ENCODE data around the gene TOR4A. TPM values are rescaled to one million over a fixed set of nuclear protein-coding genes. Genes with fewer than 3 reads are reported as not detected.

Gene TOR4A
- total RNA-seq, 2 donors from 2014 or later = 59.3 to 60.8 TPM

Other genes with a start within 250 kb of the TOR4A start
- gene ABCA2, start 249.5 kb upstream of the TOR4A start, total RNA-seq = 10 to 100 TPM; 55.5 to 56.0 TPM
- not detected for gene FUT7, start 245.6 kb upstream of the TOR4A start, total RNA-seq
- gene NPDC1, start 231.5 kb upstream of the TOR4A start, total RNA-seq = 100 to 1,000 TPM; 170 to 204 TPM
- 10 to 100 TPM; 25.0 to 26.3 TPM for gene ENTPD2, start 223.7 kb upstream of the TOR4A start, total RNA-seq
- 10 to 100 TPM; 10.3 to 16.8 TPM for gene SAPCD2, start 207.2 kb upstream of the TOR4A start, total RNA-seq
- 10 to 100 TPM; 13.0 to 18.2 TPM for gene UAP1L1, start 200.2 kb upstream of the TOR4A start, total RNA-seq
- gene MAN1B1, start 190.7 kb upstream of the TOR4A start, total RNA-seq = 10 to 100 TPM; 50.0 to 53.5 TPM
- 10 to 100 TPM; 53.1 to 66.0 TPM for gene DPP7, start 163.0 kb upstream of the TOR4A start, total RNA-seq
- gene GRIN1, start 138.6 kb upstream of the TOR4A start, total RNA-seq = under 1 TPM; 0.46 to 0.47 TPM
- 10 to 100 TPM; 70.0 to 95.7 TPM for gene LRRC26, start 107.7 kb upstream of the TOR4A start, total RNA-seq
- under 1 TPM; 0.67 to 0.70 TPM for gene TMEM210, start 105.7 kb upstream of the TOR4A start, total RNA-seq
- 10 to 100 TPM; 50.6 to 64.1 TPM for gene ANAPC2, start 89.2 kb upstream of the TOR4A start, total RNA-seq
- gene SSNA1, start 89.0 kb upstream of the TOR4A start, total RNA-seq = 10 to 100 TPM; 56.7 to 68.8 TPM
- 100 to 1,000 TPM; 134 to 154 TPM for gene TPRN, start 77.0 kb upstream of the TOR4A start, total RNA-seq
- 10 to 100 TPM; 36.2 to 40.0 TPM for gene TMEM203, start 72.1 kb upstream of the TOR4A start, total RNA-seq
- 10 to 100 TPM; 12.1 to 18.8 TPM for gene NDOR1, start 72.0 kb upstream of the TOR4A start, total RNA-seq
- 1 to 10 TPM; 5.1 to 9.7 TPM for gene RNF208, start 55.5 kb upstream of the TOR4A start, total RNA-seq
- under 1 TPM; 0.43 to 0.47 TPM for gene CYSRT1, start 52.6 kb upstream of the TOR4A start, total RNA-seq
- gene RNF224, start 50.2 kb upstream of the TOR4A start, total RNA-seq = not detected
- not detected for gene SLC34A3, start 46.8 kb upstream of the TOR4A start, total RNA-seq
- 100 to 1,000 TPM; 353 to 486 TPM for gene TUBB4B, start 36.4 kb upstream of the TOR4A start, total RNA-seq
- gene STPG3, start 26.4 kb upstream of the TOR4A start, total RNA-seq = not detected
- gene NELFB, start 22.4 kb upstream of the TOR4A start, total RNA-seq = 10 to 100 TPM; 61.6 to 70.3 TPM
- 100 to 1,000 TPM; 163 to 181 TPM for gene NRARP, start 24.5 kb downstream of the TOR4A start, total RNA-seq
- 10 to 100 TPM; 44.1 to 57.3 TPM for gene EXD3, start 145.4 kb downstream of the TOR4A start, total RNA-seq
- 10 to 100 TPM; 33.3 to 42.6 TPM for gene NOXA1, start 145.7 kb downstream of the TOR4A start, total RNA-seq
- 100 to 1,000 TPM; 108 to 120 TPM for gene ENTPD8, start 163.6 kb downstream of the TOR4A start, total RNA-seq
- gene NSMF, start 181.6 kb downstream of the TOR4A start, total RNA-seq = 10 to 100 TPM; 39.9 to 52.0 TPM

All from left colon (tissue), 2 donors.